Measurements from ENCODE around the gene PLK5.

Gene PLK5

GRCh38 chr19:1555487-1556389 lies 31.9 kb downstream of the PLK5 start:
- no peak for DNase-seq (ENCODE audit: low read depth, low spot score)

DNA sequence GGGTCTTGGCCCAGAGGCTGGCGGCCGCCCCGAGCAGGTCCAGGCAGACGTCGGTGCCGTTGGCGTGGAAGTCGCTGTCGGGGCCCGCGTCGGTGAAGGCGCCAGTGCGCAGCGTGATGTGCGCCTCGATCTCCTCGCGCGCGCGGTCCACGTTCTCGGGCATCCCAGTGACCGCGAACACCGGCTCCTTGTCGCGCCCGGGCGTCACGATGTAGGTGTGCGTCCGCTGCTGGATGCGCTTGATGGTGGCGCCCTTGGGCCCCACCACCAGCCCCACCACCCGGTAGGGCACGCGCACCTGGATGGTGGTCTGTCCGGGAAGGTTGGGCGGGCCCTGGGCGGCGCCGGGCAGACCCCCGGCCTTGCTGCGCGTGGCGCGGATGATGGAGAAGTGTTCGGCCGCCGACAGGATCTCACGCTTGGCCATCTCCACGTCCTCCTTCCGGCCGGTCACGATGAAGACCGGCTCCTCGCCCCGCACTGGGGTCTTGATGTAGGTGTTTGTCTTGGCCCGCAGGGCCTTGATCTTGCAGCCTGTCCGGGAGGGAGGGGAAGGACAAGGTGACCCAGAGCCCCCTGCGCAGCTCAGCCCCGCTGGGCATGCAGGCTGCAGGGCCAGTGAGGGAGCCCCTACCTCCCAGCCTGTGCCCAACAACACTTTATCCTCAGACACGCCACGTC lies 32.7 kb downstream of the PLK5 start:
- no peak for DNase-seq (ENCODE audit: low read depth, low spot score)

- no peak for DNase-seq (ENCODE audit: low read depth, low spot score)
Measured at GRCh38 chr19:1558552-1558951, 34.7 kb downstream of the PLK5 start.

GRCh38 chr19:1560286-1560882 lies 36.5 kb downstream of the PLK5 start:
- DNase-seq (ENCODE audit: low read depth, low spot score) = no peak

DNA sequence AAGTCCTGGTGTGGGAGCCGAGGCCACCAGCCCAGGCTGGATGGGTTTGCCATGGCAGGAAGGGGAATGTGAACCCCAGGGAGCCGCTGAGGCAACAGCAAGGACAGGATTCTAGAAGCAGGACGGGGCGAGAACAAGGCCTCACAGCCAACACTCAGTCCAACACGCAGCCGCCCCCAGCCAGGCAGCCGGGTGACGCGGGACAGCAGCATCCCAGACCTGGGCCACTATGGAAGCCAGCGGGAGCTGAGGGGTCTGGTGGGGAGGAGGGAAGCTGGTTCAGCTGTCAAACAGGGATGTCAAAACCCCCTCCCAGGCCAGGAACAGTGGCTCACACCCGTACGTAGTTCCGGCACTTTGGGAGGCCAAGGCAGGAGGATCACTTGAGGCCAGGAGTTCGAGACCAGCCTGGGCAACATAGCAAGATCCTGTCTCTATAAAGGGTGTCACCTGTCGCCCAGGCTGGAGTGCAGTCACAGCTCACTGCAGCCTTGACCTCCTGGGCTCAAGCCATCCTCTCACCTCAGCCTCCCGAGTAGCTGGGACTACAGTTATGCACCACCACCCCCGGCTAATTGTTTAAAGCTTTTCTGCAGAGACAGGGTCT lies 37.5 kb downstream of the PLK5 start:
- DNase-seq (ENCODE audit: low read depth, low spot score) = no peak

- no peak for DNase-seq (ENCODE audit: low read depth, low spot score)
Measured at GRCh38 chr19:1563251-1563650, 39.4 kb downstream of the PLK5 start.

DNA sequence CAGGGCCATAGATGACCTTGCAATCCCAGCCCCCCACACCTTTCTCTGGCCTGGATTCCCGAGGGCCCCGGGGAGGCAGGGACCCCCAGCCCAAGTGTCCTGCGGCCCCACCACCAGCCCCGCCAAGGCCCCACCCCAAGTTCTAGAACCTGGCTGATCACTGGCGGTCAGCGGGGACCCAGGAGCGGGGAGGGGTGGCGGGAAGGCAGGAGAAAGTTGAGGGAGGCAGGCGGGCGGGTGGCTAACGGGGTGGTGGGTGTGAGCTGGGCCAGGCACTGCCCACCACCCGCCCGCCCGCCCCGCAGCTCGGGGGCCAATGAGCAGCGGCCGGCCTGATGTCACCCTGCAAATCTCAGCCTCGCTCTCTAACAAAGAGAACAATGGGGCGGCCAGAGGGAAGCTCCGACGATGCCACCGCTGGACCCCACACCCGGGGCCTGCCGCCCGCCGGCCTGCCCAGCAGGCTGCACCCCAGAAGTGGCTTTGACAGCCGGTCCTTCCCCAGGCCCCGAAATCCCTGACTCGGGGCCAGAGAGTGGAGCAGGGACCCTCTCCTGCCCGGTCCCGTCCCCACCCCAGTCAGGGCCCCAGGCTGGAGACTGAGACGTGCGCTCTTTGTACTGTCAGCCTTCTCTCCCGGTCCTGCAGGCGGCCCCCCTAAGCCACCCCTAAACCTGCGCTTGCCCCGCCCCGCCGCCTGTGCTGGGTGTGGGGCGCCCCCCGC lies 42.7 kb downstream of the PLK5 start:
- DNase-seq (ENCODE audit: low read depth, low spot score) = peak; percentile 41

GRCh38 chr19:1567116-1567847 lies 43.4 kb downstream of the PLK5 start:
- DNase-seq (ENCODE audit: low read depth, low spot score) = no peak

DNA sequence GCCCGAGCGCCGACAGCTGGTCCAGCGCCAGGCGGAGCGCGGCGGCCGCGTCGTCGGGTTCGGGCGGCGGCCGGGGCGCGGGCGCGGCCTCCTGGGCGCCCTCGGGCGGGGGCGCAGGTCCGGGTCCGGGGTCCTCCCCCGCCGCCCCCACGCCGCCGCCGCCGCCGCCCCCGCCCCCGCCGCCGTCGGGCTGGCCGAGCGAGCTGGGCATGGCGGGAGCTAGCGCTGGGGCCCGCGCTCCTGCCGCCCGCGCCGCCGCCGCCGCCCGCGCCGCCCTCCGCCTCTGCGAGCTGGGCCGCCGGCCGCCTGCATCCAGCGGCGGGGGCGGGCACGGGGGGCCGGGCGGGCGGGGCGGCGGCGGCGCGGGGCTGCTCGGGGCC lies 44.0 kb downstream of the PLK5 start:
- DNase-seq (ENCODE audit: low read depth, low spot score) = no peak

DNA sequence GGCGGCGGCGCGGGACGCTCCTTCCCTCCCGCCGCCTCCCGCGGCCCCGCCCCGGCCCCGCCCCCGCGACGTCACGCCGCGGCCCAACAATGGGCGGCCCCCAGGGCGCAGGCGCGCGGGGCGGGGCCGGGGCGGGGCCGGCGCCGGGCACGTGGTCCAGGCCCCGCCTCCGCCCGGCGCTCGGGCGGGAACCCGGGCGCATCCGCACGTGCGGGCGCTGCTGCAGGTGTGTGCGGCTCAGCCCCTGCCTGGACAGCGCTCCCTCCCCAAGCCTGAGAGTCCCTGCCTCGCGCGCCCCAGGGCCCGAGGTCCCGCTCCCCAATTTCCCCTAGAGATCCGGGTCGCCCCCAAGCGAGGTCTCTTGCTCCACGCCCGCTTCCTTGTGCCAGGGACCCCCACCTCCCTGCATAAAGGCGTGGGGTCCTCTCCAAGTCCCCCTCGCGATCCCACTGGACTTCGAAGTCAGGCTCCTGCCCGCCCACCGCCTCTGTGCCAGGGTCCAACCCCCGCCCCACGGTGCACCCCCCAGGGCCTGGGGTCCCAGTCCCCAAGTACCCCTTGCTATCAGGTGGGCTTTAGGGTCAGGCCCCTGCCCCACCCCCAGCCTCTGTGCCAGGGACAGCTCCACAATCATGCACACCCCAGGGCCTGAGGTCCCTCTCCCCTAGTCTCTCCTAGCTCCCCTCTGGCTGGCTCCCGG lies 44.6 kb downstream of the PLK5 start, which contains the start of gene MEX3D:
MEX3D (minus strand) TSS at position 6 of the 700 bp plus-strand sequence. CDS start 267 bp downstream, outside the sequence.
- no peak for DNase-seq (ENCODE audit: low read depth, low spot score)

- no peak for DNase-seq (ENCODE audit: low read depth, low spot score)
Measured at GRCh38 chr19:1569997-1570396, 46.1 kb downstream of the PLK5 start.

- no peak for DNase-seq (ENCODE audit: low read depth, low spot score)
Measured at GRCh38 chr19:1570836-1571235, 47.0 kb downstream of the PLK5 start.

- no peak for DNase-seq (ENCODE audit: low read depth, low spot score)
Measured at GRCh38 chr19:1571358-1571757, 47.5 kb downstream of the PLK5 start.

GRCh38 chr19:1572795-1573194 lies 48.9 kb downstream of the PLK5 start:
- no peak for DNase-seq (ENCODE audit: low read depth, low spot score)

DNA sequence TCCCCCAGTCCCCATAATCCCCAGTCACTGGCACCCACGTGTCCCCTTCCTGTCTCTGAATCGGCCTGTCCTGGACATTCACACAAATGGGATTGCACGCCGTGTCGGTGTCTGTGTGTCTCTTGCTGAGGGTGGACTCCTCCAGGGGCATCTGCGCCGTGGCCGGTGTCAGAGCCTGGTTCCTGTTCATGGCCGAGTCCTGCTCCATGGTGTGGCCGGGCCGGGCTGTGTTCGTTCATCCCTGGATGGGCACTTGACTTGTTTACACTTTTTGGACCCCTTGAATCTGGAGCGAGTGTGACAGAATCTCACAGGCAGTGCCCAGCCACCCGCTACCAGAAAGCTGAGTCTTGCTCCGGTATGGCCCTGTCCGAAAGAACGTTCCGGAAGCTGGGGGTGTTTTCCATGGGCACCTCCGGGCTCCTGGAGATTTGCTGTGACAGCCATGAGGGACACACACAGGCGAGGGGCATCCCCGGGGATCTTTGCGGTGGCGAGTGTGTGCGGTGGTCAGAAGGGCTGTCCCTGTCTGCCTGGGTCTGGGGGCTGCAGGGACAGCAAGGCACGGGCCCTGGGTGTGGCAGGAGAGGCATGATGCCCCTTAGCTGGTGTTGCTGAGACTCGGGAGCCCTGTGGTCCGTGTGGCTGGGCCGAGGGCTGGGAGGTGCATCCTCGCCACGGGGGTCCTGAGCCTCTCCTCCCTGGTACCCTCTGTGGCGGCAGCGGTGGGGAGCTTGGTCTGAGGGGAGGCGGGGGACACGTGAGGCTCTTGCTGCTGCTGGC lies 50.7 kb downstream of the PLK5 start:
- DNase-seq (ENCODE audit: low read depth, low spot score) = no peak

DNA sequence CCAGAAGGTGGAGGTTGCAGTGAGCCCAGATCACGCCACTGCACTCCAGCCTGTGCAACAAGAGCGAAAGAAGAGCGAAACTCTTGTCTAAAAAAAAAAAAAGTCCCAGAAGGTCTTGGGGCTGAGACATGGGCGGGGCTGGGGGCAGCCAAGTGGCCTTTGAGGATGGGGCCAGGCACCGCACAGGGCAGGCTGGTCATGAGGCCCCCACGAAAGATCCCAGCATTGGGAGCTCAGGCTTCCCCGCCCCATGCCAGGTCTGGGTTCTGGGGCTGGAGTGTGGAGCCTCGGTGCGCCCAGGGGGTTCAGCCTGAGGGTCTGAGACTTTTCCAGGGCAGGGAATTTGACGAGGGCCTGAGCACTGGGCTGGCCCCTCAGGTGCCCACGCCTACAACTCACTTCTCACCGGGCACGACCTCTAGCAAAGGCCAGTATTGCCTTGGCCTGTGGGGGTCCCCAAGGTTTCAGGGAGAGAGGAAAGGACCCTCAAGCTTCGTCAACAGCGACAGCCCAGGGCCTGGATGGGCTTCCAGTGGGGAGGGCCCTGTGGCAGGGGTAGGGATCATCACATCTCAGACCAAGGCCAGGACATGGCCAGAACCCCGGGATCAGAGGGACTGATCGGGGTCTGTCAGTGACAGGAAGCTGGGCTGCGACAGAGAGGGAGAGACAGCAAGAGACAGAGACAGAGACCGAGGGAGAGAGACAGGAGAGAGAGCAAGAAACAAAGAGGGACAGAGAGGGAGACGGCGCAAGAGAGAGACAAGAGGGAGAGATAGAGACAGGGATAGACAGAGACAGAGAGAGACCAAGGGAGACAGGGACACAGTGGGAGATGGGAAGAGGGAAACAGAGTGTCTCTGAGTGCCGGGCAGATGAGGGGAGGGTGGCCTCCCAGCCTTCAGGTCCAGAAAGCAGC lies 51.7 kb downstream of the PLK5 start:
- DNase-seq (ENCODE audit: low read depth, low spot score) = no peak

- DNase-seq (ENCODE audit: low read depth, low spot score) = no peak
Measured at GRCh38 chr19:1576242-1577089, 52.6 kb downstream of the PLK5 start.
